Measurements from ENCODE around the gene LBP. TPM values are rescaled to one million over a fixed set of nuclear protein-coding genes. Genes with fewer than 3 reads are reported as not detected.
A peak's percentile ranks its signal among the peaks of the same experiment; 100 is the strongest.

Gene LBP
- total and polyA plus RNA-seq, 2 of the 13 experiments (the other 11 are each of a cell fraction or from before 2014, with no cell fraction given) = 0.07 to 0.20 TPM

DNA sequence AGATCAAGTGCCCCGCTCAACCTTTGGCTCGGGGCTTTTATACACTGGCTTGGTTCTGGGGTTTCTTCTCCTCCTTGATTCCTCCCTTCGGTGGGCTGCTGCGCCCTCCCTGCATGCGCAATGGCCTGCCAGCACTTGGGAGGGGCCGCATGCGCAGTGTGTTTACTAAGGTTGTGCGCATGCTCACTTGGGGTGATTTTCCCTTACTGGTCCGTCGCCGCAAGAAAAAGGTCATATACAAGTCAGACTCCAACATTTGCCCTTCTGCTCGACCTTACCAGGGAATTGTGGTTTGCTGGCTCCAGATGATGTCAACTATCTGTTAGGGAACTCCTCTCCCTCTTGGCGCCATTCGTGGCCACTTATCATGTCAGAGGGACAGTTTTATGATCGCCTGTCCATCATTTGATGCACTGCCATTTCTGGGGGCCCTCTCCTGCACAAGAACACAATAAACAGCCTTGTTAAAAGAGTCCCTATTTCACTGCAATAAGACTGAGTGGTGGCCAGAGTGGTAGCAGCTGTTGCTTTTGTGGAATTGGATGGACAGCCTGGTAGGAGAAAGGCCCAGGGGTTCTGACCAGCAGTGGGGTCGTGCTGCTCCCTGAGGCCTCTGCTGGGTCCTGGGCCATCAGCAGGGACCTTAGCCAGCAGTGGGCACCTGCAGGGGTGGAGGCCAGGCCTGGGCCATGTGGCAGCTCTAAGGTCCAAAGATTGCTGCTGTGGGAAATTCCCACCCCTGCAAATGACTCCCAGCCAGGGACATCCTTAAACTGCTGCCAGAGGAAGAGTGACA lies 2.8 kb upstream of the LBP start (continued):
- TF ChIP-seq ZNF619 (CRISPR knock-in tag; IDR thresholded peaks at IDR 0.05) (peak; percentile 88), HMG20B (CRISPR knock-in tag; conservative IDR thresholded peaks at IDR 0.05) (peak; percentile 48; the same call in 1 of the 2 replicates), SIX4 (CRISPR knock-in tag; IDR thresholded peaks at IDR 0.05) (0 out of 2 replicates have a peak, but pooled peaks have one; percentile 25), KLF16 (CRISPR knock-in tag; IDR thresholded peaks at IDR 0.05) (peak in 1 of 2 experiments; percentile 77; a peak in 2 of 4 replicates), CCAR2 (optimal IDR thresholded peaks at IDR 0.05; ENCODE audit: low read depth, low read length) (no peak), YEATS2 (CRISPR knock-in tag; IDR thresholded peaks at IDR 0.05; ENCODE audit: borderline replicate concordance) (peak; percentile 67; the same call in 1 of the 2 replicates), SRF (IDR thresholded peaks at IDR 0.05; ENCODE audit: low read depth, low read length) (no peak), AHR (CRISPR knock-in tag; IDR thresholded peaks at IDR 0.05) (peak; percentile 84), YY1 (IDR thresholded peaks at IDR 0.05; ENCODE audit: insufficient read depth, insufficient replicate concordance, low read depth, low read length) (peak; percentile 73), ZNF337 (CRISPR knock-in tag; IDR thresholded peaks at IDR 0.05; ENCODE audit: borderline replicate concordance, low read depth) (peak; percentile 95; the same call in 1 of the 2 replicates), CEBPG (CRISPR knock-in tag; IDR thresholded peaks at IDR 0.05) (peak; percentile 73), MED1 (CRISPR knock-in tag; IDR thresholded peaks at IDR 0.05) (peak; percentile 48), HNF4A (CRISPR knock-in tag; IDR thresholded peaks at IDR 0.05) (peak; percentile 63), ZBTB7B (CRISPR knock-in tag; IDR thresholded peaks at IDR 0.05) (peak; percentile 95), ZKSCAN8 (CRISPR knock-in tag; IDR thresholded peaks at IDR 0.05; ENCODE audit: borderline replicate concordance) (peak; percentile 66; the same call in 1 of the 2 replicates), ZFP37 (CRISPR knock-in tag; IDR thresholded peaks at IDR 0.05; ENCODE audit: borderline replicate concordance) (no peak; the same call in 1 of the 2 replicates), ZBTB7A (CRISPR knock-in tag; IDR thresholded peaks at IDR 0.05) (peak; percentile 91; the same call in 1 of the 2 replicates), HES4 (CRISPR knock-in tag; IDR thresholded peaks at IDR 0.05; ENCODE audit: borderline replicate concordance) (0 out of 2 replicates have a peak, but pooled peaks have one; percentile 28), REL (CRISPR knock-in tag; conservative IDR thresholded peaks at IDR 0.05) (no peak), ZNF7 (CRISPR knock-in tag; IDR thresholded peaks at IDR 0.05) (peak; percentile 74), PHF8 (CRISPR knock-in tag; IDR thresholded peaks at IDR 0.05) (peak; percentile 71), MIER3 (CRISPR knock-in tag; IDR thresholded peaks at IDR 0.05; ENCODE audit: borderline replicate concordance) (peak; percentile 77; the same call in 1 of the 2 replicates), RCOR2 (CRISPR knock-in tag; IDR thresholded peaks at IDR 0.05) (no peak)
- TF ChIP-seq, protein P1, sequence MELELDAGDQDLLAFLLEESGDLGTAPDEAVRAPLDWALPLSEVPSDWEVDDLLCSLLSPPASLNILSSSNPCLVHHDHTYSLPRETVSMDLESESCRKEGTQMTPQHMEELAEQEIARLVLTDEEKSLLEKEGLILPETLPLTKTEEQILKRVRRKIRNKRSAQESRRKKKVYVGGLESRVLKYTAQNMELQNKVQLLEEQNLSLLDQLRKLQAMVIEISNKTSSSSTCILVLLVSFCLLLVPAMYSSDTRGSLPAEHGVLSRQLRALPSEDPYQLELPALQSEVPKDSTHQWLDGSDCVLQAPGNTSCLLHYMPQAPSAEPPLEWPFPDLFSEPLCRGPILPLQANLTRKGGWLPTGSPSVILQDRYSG (CRISPR knock-in tag; IDR thresholded peaks at IDR 0.05) = peak; percentile 58; the same call in 1 of the 2 replicates
- TF ChIP-seq, protein P2, sequence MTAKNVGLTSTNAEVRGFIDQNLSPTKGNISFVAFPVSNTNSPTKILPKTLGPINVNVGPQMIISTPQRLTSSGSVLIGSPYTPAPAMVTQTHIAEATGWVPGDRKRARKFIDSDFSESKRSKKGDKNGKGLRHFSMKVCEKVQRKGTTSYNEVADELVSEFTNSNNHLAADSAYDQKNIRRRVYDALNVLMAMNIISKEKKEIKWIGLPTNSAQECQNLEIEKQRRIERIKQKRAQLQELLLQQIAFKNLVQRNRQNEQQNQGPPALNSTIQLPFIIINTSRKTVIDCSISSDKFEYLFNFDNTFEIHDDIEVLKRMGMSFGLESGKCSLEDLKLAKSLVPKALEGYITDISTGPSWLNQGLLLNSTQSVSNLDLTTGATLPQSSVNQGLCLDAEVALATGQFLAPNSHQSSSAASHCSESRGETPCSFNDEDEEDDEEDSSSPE (CRISPR knock-in tag; IDR thresholded peaks at IDR 0.05) = peak; percentile 71
- TF ChIP-seq, protein P3, sequence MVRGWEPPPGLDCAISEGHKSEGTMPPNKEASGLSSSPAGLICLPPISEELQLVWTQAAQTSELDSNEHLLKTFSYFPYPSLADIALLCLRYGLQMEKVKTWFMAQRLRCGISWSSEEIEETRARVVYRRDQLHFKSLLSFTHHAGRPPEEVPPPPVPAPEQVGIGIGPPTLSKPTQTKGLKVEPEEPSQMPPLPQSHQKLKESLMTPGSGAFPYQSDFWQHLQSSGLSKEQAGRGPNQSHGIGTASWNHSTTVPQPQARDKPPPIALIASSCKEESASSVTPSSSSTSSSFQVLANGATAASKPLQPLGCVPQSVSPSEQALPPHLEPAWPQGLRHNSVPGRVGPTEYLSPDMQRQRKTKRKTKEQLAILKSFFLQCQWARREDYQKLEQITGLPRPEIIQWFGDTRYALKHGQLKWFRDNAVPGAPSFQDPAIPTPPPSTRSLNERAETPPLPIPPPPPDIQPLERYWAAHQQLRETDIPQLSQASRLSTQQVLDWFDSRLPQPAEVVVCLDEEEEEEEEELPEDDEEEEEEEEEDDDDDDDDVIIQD (CRISPR knock-in tag; IDR thresholded peaks at IDR 0.05; ENCODE audit: low read depth) = peak; percentile 13; the same call in 1 of the 2 replicates
